HepG2 (cell line): Measurements from ENCODE around the gene TGM1. TPM values are rescaled to one million over a fixed set of nuclear protein-coding genes. Genes with fewer than 3 reads are reported as not detected.
A peak's percentile ranks its signal among the peaks of the same experiment; 100 is the strongest.

Source experiments
- ATF7 ChIP-seq, 2 experiments: fragments of 450-650 bp in 1 of 2; sonication (generic) in 1 of 2; formaldehyde crosslinking in 1 of 2; IDR thresholded peaks; 2 replicates each; pipeline versions ENCODE4 v1.4.0 to v1.6.1; 2016 to 2020; ENCODE audit warnings: antibody characterized with exemption in 1 of 2, mild to moderate bottlenecking in 1 of 2, missing genetic modification reagents in 1 of 2
- ATF7-NPFF ChIP-seq: sonication (generic); formaldehyde crosslinking; IDR thresholded peaks from 2 replicates; pipeline ENCODE4 v1.8.1; 2023; ENCODE audit warnings: mild to moderate bottlenecking, low read depth, missing genetic modification reagents, moderate library complexity
- CREB1 ChIP-seq, 2 experiments: fragments of 450-650 bp in 1 of 2; IDR thresholded peaks; 2 replicates each; pipeline ENCODE4 v1.6.1; 2016 to 2017; ENCODE audit warnings: control low read depth in 1 of 2, mild to moderate bottlenecking in 1 of 2, missing compliant biosample characterization in 1 of 2, missing genetic modification characterization in 1 of 2
- FLYWCH1 ChIP-seq: sonication (generic); formaldehyde crosslinking; IDR thresholded peaks from 2 replicates; pipeline ENCODE4 v1.8.1; 2023; ENCODE audit warnings: mild to moderate bottlenecking, missing genetic modification reagents
- HDAC2 ChIP-seq: sonication (generic); formaldehyde crosslinking; IDR thresholded peaks from 2 replicates; pipeline ENCODE4 v1.4.0; 2020; ENCODE audit warnings: missing genetic modification reagents
- JUNB ChIP-seq: sonication (generic); formaldehyde crosslinking; IDR thresholded peaks from 2 replicates; pipeline ENCODE4 v1.8.0; 2022; ENCODE audit warnings: missing genetic modification reagents, mild to moderate bottlenecking, borderline replicate concordance
- KLF11 ChIP-seq: IDR thresholded peaks from 2 replicates; pipeline ENCODE4 v1.6.1; 2016; ENCODE audit warnings: missing compliant biosample characterization
- MATR3 ChIP-seq: sonication (generic); formaldehyde crosslinking; IDR thresholded peaks from 2 replicates; pipeline ENCODE4 v1.4.0; 2020; ENCODE audit warnings: missing genetic modification reagents
- MED8 ChIP-seq: sonication (generic); formaldehyde crosslinking; IDR thresholded peaks from 2 replicates; pipeline ENCODE4 v1.8.1; 2023; ENCODE audit warnings: mild to moderate bottlenecking, missing genetic modification reagents; ENCODE audit not compliant: insufficient replicate concordance
- NFYB ChIP-seq: sonication (generic); formaldehyde crosslinking; IDR thresholded peaks from 2 replicates; pipeline ENCODE4 v1.4.0; 2020; ENCODE audit warnings: missing genetic modification reagents
- RCOR2 ChIP-seq: IDR thresholded peaks from 2 replicates; pipeline ENCODE4 v1.6.1; 2016; ENCODE audit warnings: missing biosample characterization, missing genetic modification reagents
- SNRNP70 ChIP-seq: fragments of 200-400 bp; formaldehyde crosslinking; IDR thresholded peaks from 2 replicates; pipeline ENCODE4 v1.6.1; 2017; ENCODE audit warnings: mild to moderate bottlenecking, low read depth, low read length, moderate library complexity
- STAT5B ChIP-seq: sonication (generic); formaldehyde crosslinking; IDR thresholded peaks from 2 replicates; pipeline ENCODE4 v1.4.0; 2020; ENCODE audit warnings: missing genetic modification reagents
- YEATS4 ChIP-seq: sonication (generic); formaldehyde crosslinking; IDR thresholded peaks from 2 replicates; pipeline ENCODE4 v1.4.0; 2020; ENCODE audit warnings: missing genetic modification reagents, borderline replicate concordance
- ZBTB8A ChIP-seq: sonication (generic); formaldehyde crosslinking; IDR thresholded peaks from 2 replicates; pipeline ENCODE4 v1.4.0; 2020; ENCODE audit warnings: mild to moderate bottlenecking, low read depth, missing genetic modification reagents, borderline replicate concordance
- ZNF235 ChIP-seq: sonication (generic); formaldehyde crosslinking; IDR thresholded peaks from 2 replicates; pipeline ENCODE4 v1.8.1; 2023; ENCODE audit warnings: mild to moderate bottlenecking, missing genetic modification reagents, borderline replicate concordance
- ZNF556 ChIP-seq: sonication (generic); formaldehyde crosslinking; IDR thresholded peaks from 2 replicates; pipeline ENCODE4 v1.4.0; 2020; ENCODE audit warnings: mild to moderate bottlenecking, missing genetic modification reagents, borderline replicate concordance
- ZNF746 ChIP-seq: sonication (generic); formaldehyde crosslinking; IDR thresholded peaks from 2 replicates; pipeline ENCODE4 v1.8.0; 2022; ENCODE audit warnings: mild to moderate bottlenecking, missing genetic modification reagents
- ZNF790 ChIP-seq: sonication (generic); formaldehyde crosslinking; IDR thresholded peaks from 2 replicates; pipeline ENCODE4 v1.8.0; 2022; ENCODE audit warnings: missing genetic modification reagents, mild to moderate bottlenecking, borderline replicate concordance
- ZNF816 ChIP-seq: sonication (generic); formaldehyde crosslinking; IDR thresholded peaks from 2 replicates; pipeline ENCODE4 v1.8.0; 2022; ENCODE audit warnings: missing genetic modification reagents, mild to moderate bottlenecking, borderline replicate concordance
- polyA plus RNA-seq, 8 experiments: library from polyadenylated mRNA; depleted of rRNA in 3 of 8; stranded (reverse) in 7 of 8; unstranded in 1 of 8; fragments of >200 nt; fragmentation: Illumina TruSeq in 4 of 8; extraction: Trizol in 4 of 8; gene quantifications; 2 replicates each; pipeline versions ENCODE4 v1.2.1 to v1.2.3, GENCODE V29; 2011 to 2016; ENCODE audit warnings: low read depth in 4 of 8, missing spikeins in 1 of 8, mixed read lengths in 1 of 8; ENCODE audit not compliant: insufficient read depth in 1 of 8
- total RNA-seq, 5 experiments: library from RNA; depleted of rRNA; stranded (reverse); fragments of >200 nt; fragmentation: Illumina TruSeq; extraction: Trizol; gene quantifications; 2 replicates each; pipeline ENCODE4 v1.2.3, GENCODE V29; 2016; ENCODE audit warnings: low read depth in 1 of 5
- TF ChIP-seq, protein P1 (sequence below): fragments of 450-650 bp; IDR thresholded peaks from 2 replicates; pipeline ENCODE4 v1.6.1; 2016
- TF ChIP-seq, protein P2 (sequence below): sonication (generic); formaldehyde crosslinking; IDR thresholded peaks from 2 replicates; pipeline ENCODE4 v1.9.0; 2021; ENCODE audit warnings: missing genetic modification reagents, borderline replicate concordance
- TF ChIP-seq, protein P3 (sequence below): sonication (generic); formaldehyde crosslinking; IDR thresholded peaks from 2 replicates; pipeline ENCODE4 v1.4.0; 2020; ENCODE audit warnings: low read depth, mild to moderate bottlenecking, missing genetic modification reagents

TGM1 gene
- total and polyA plus RNA-seq, 2 of the 13 experiments (the other 11 are each of a cell fraction or from before 2014, with no cell fraction given): 3.2 to 10.6 TPM

DNA sequence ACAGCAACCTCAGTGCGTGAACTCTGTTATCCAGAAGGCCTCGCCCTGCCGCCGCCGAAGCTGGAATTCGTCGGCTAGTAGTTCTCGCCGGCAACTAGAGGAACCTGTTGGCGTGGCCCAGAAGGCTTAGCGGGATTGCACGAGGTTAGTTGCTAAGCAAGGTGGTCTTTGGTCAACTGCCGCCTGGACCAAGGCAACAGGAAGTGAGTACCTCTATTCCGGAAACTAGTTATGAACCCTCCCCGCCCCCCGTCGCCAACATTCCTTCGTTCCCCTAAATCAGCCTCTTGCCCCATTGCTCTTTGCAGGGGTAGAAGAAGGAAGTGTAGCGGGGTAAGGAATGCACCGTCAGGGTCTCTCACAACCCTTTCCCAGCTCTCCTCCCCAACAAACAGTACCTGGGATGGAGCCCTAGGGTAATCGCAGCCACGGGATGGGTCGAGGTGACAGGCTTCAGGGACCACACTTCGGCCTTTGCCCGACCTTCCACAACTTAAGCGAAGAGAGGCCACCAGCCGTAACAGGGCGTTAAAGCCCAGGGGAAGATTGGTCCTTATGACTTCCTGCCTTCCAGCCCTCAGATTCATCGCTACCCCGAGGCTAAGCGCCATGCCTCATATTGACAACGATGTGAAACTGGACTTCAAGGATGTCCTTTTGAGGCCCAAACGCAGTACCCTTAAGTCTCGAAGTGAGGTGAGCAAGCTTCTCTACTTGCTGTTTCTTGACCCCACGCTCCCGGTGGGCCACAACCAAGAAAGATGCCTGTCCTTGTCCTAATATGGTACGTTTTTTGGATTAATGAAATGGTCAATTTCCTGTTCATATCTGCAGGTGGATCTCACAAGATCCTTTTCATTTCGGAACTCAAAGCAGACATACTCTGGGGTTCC is 30.1 kb downstream of the TGM1 start, which contains the start of gene GMPR2 (continued):
- TF ChIP-seq, protein P1, sequence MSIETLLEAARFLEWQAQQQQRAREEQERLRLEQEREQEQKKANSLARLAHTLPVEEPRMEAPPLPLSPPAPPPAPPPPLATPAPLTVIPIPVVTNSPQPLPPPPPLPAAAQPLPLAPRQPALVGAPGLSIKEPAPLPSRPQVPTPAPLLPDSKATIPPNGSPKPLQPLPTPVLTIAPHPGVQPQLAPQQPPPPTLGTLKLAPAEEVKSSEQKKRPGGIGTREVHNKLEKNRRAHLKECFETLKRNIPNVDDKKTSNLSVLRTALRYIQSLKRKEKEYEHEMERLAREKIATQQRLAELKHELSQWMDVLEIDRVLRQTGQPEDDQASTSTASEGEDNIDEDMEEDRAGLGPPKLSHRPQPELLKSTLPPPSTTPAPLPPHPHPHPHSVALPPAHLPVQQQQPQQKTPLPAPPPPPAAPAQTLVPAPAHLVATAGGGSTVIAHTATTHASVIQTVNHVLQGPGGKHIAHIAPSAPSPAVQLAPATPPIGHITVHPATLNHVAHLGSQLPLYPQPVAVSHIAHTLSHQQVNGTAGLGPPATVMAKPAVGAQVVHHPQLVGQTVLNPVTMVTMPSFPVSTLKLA: no peak
- peak; percentile 98; the same call in 1 of the 2 replicates for TF ChIP-seq ZNF235 (CRISPR knock-in tag)
- 0 out of 2 replicates have a peak, but pooled peaks have one; percentile 65 for TF ChIP-seq ZBTB8A (CRISPR knock-in tag)
- no peak for TF ChIP-seq ATF7 (IDR thresholded peaks at IDR 0.05)
- TF ChIP-seq ATF7 (CRISPR knock-in tag; IDR thresholded peaks at IDR 0.05): peak; percentile 55
- no peak; the same call in 1 of the 2 replicates for TF ChIP-seq MATR3 (CRISPR knock-in tag)
- TF ChIP-seq ZNF746 (CRISPR knock-in tag): 0 out of 2 replicates have a peak, but pooled peaks have one; percentile 8
- TF ChIP-seq YEATS4 (CRISPR knock-in tag): peak; percentile 99
- no peak for TF ChIP-seq RCOR2
- TF ChIP-seq ZNF556: 0 out of 2 replicates have a peak, but pooled peaks have one; percentile 85
- peak; percentile 72; the same call in 1 of the 2 replicates for TF ChIP-seq ZNF790
- peak; percentile 22; the same call in 1 of the 2 replicates for TF ChIP-seq STAT5B
- TF ChIP-seq HDAC2 (CRISPR knock-in tag): peak; percentile 65
- peak; percentile 3; the same call in 1 of the 2 replicates for TF ChIP-seq NFYB (CRISPR knock-in tag)
- peak; percentile 88; the same call in 1 of the 2 replicates for TF ChIP-seq KLF11
- TF ChIP-seq SNRNP70: no peak
- TF ChIP-seq, protein P2, sequence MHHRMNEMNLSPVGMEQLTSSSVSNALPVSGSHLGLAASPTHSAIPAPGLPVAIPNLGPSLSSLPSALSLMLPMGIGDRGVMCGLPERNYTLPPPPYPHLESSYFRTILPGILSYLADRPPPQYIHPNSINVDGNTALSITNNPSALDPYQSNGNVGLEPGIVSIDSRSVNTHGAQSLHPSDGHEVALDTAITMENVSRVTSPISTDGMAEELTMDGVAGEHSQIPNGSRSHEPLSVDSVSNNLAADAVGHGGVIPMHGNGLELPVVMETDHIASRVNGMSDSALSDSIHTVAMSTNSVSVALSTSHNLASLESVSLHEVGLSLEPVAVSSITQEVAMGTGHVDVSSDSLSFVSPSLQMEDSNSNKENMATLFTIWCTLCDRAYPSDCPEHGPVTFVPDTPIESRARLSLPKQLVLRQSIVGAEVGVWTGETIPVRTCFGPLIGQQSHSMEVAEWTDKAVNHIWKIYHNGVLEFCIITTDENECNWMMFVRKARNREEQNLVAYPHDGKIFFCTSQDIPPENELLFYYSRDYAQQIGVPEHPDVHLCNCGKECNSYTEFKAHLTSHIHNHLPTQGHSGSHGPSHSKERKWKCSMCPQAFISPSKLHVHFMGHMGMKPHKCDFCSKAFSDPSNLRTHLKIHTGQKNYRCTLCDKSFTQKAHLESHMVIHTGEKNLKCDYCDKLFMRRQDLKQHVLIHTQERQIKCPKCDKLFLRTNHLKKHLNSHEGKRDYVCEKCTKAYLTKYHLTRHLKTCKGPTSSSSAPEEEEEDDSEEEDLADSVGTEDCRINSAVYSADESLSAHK: no peak
- peak; percentile 86; the same call in 1 of the 2 replicates for TF ChIP-seq ATF7-NPFF (CRISPR knock-in tag)
- TF ChIP-seq FLYWCH1: 0 out of 2 replicates have a peak, but pooled peaks have one; percentile 73
- TF ChIP-seq ZNF816 (CRISPR knock-in tag): peak; percentile 82
- TF ChIP-seq, protein P3, sequence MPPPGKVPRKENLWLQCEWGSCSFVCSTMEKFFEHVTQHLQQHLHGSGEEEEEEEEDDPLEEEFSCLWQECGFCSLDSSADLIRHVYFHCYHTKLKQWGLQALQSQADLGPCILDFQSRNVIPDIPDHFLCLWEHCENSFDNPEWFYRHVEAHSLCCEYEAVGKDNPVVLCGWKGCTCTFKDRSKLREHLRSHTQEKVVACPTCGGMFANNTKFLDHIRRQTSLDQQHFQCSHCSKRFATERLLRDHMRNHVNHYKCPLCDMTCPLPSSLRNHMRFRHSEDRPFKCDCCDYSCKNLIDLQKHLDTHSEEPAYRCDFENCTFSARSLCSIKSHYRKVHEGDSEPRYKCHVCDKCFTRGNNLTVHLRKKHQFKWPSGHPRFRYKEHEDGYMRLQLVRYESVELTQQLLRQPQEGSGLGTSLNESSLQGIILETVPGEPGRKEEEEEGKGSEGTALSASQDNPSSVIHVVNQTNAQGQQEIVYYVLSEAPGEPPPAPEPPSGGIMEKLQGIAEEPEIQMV (CRISPR knock-in tag): peak; percentile 55; the same call in 1 of the 2 replicates
- TF ChIP-seq CREB1 (IDR thresholded peaks at IDR 0.05): no peak
- no peak for TF ChIP-seq CREB1 (CRISPR knock-in tag; IDR thresholded peaks at IDR 0.05)
- TF ChIP-seq MED8 (CRISPR knock-in tag): peak; percentile 41
- no peak for TF ChIP-seq JUNB (CRISPR knock-in tag)
